Measurements from ENCODE around the gene GPS1. TPM values are rescaled to one million over a fixed set of nuclear protein-coding genes. Genes with fewer than 3 reads are reported as not detected.

The GPS1 gene
- total and polyA plus RNA-seq, 2 experiments from 2014 or later = 101 to 160 TPM

GRCh38 chr17:82047379-82047778 is 4.3 kb upstream of the GPS1 start:
- TF ChIP-seq EZH2 (IDR thresholded peaks at IDR 0.05; ENCODE audit: borderline replicate concordance) (no peak), EZH2phosphoT487 (IDR thresholded peaks at IDR 0.05; ENCODE audit: low read depth, severe bottlenecking, unreplicated experiment) (no peak), CTCF (IDR thresholded peaks at IDR 0.05; ENCODE audit: poor library complexity) (no peak)
- Histone ChIP-seq H3K9me2 (replicated peaks; ENCODE audit: insufficient read depth) (no peaks in the 10 kb centered on the region), H3K4me2 (no peak overlapping the region), H3K9me3 (ENCODE audit: low read depth) (no peaks in the 10 kb centered on the region), H3K4me1 (ENCODE audit: insufficient read depth) (peaks cover 9% of the 10 kb centered on the region), H3K27ac (no peak overlapping the region), H3K36me3 (replicated peaks; ENCODE audit: insufficient read depth, low read depth) (no peaks in the 10 kb centered on the region), H3K79me2 (peaks cover 16% of the 10 kb centered on the region), H3K4me3 (no peak overlapping the region), H4K20me1 (ENCODE audit: insufficient read depth, poor library complexity, severe bottlenecking) (peaks cover 1% of the 10 kb centered on the region), H3K27me3 (no peaks in the 10 kb centered on the region), H2AFZ (no peak overlapping the region)
- no peak for DNase-seq (ENCODE audit: low spot score)
- 92% methylated on average over 24 of the region's 24 CpGs for WGBS (ENCODE audit: low lambda C conversion rate, missing lambda C conversion rate)

- DNase-seq (ENCODE audit: low spot score) = no peak
- Histone ChIP-seq H3K4me1 (ENCODE audit: insufficient read depth) (peaks cover 14% of the 10 kb centered on the region), H3K27me3 (no peaks in the 10 kb centered on the region), H3K79me2 (peaks cover 23% of the 10 kb centered on the region), H2AFZ (no peak overlapping the region), H3K27ac (no peak overlapping the region), H3K4me3 (no peak overlapping the region), H3K9me2 (replicated peaks; ENCODE audit: insufficient read depth) (no peaks in the 10 kb centered on the region), H3K4me2 (no peak overlapping the region), H3K9me3 (ENCODE audit: low read depth) (no peaks in the 10 kb centered on the region), H4K20me1 (ENCODE audit: insufficient read depth, poor library complexity, severe bottlenecking) (peaks cover 3% of the 10 kb centered on the region), H3K36me3 (replicated peaks; ENCODE audit: insufficient read depth, low read depth) (no peaks in the 10 kb centered on the region)
- WGBS (ENCODE audit: low lambda C conversion rate, missing lambda C conversion rate) = 93% methylated on average over 24 of the region's 25 CpGs
- TF ChIP-seq EZH2phosphoT487 (IDR thresholded peaks at IDR 0.05; ENCODE audit: low read depth, severe bottlenecking, unreplicated experiment) (no peak), CTCF (IDR thresholded peaks at IDR 0.05; ENCODE audit: poor library complexity) (no peak), EZH2 (IDR thresholded peaks at IDR 0.05; ENCODE audit: borderline replicate concordance) (no peak)
Measured at GRCh38 chr17:82047914-82048570, 3.7 kb upstream of the GPS1 start.

GRCh38 chr17:82048571-82048971 is 3.1 kb upstream of the GPS1 start:
- WGBS (ENCODE audit: low lambda C conversion rate, missing lambda C conversion rate) = 95% methylated on average over 14 of the region's 20 CpGs
- H3K36me3 ChIP-seq (replicated peaks; ENCODE audit: insufficient read depth, low read depth) = no peaks in the 10 kb centered on the region
- H3K79me2 ChIP-seq = peaks cover 28% of the 10 kb centered on the region
- H3K27ac ChIP-seq = no peak overlapping the region
- H3K9me3 ChIP-seq (ENCODE audit: low read depth) = no peaks in the 10 kb centered on the region
- peaks cover 17% of the 10 kb centered on the region for H3K4me1 ChIP-seq (ENCODE audit: insufficient read depth)
- H2AFZ ChIP-seq = no peak overlapping the region
- no peaks in the 10 kb centered on the region for H3K9me2 ChIP-seq (replicated peaks; ENCODE audit: insufficient read depth)
- no peaks in the 10 kb centered on the region for H3K27me3 ChIP-seq
- H3K4me2 ChIP-seq = no peak overlapping the region
- TF ChIP-seq EZH2 (IDR thresholded peaks at IDR 0.05; ENCODE audit: borderline replicate concordance) (no peak), EZH2phosphoT487 (IDR thresholded peaks at IDR 0.05; ENCODE audit: low read depth, severe bottlenecking, unreplicated experiment) (no peak), CTCF (IDR thresholded peaks at IDR 0.05; ENCODE audit: poor library complexity) (no peak)
- peaks cover 3% of the 10 kb centered on the region for H4K20me1 ChIP-seq (ENCODE audit: insufficient read depth, poor library complexity, severe bottlenecking)
- H3K4me3 ChIP-seq = no peak overlapping the region
- DNase-seq (ENCODE audit: low spot score) = no peak
